Colonic mucosa (tissue), 4 donors: ENCODE results near the gene ZNF439. TPM values are rescaled to one million over a fixed set of nuclear protein-coding genes. Genes with fewer than 3 reads are reported as not detected.
"Not testable (repeated sequence)": the region's sequence is repeated elsewhere in the genome, so short reads cannot be mapped to it uniquely, and the experiment has no call there.

Experiments used
- DNase-seq: peaks from one replicate; pipeline ENCODE4 v3.0.0-alpha.2; 2020
- H3K27ac ChIP-seq: fragments of 200-600 bp; one replicate; pipeline ENCODE4 v1.8.0; 2021
- H3K27me3 ChIP-seq: fragments of 200-600 bp; one replicate; pipeline ENCODE4 v1.8.0; 2021
- H3K36me3 ChIP-seq: fragments of 200-600 bp; one replicate; pipeline ENCODE4 v1.8.0; 2021
- H3K4me1 ChIP-seq: fragments of 200-600 bp; one replicate; pipeline ENCODE4 v1.8.0; 2021; ENCODE audit warnings: mild to moderate bottlenecking
- H3K4me3 ChIP-seq: fragments of 200-600 bp; one replicate; pipeline ENCODE4 v1.8.0; 2021
- H3K9ac ChIP-seq, 2 donors: one replicate each; pipeline ENCODE4 v1.7.0; 2013; ENCODE audit warnings: control low read depth in 2 of 2, low read depth in 2 of 2, low read length in 2 of 2
- H3K9me3 ChIP-seq: fragments of 200-600 bp; one replicate; pipeline ENCODE4 v1.8.0; 2021
- intact Hi-C: fragments of 100-400 bp; cut with DNase I; formaldehyde crosslinking; loops from one replicate; pipeline ENCODE4 v1.14.1; 2022
- total RNA-seq, 2 donors: library from RNA; stranded (reverse); fragmentation: NEBNext Ultra II Directional in 1 of 2; extraction: Animal tissue kit (Norgen Biotek cat#: 25700) in 1 of 2; gene quantifications; one replicate each; pipeline ENCODE4 v1.2.1, GENCODE V29; 2021
- TF ChIP-seq, protein P1 (sequence below): fragments of 200-600 bp; IDR thresholded peaks from one replicate; pipeline ENCODE4 v1.8.0; 2022; ENCODE audit warnings: antibody characterized with exemption, mild to moderate bottlenecking
- donor health status: healthy.
- donor health status: DM: no; HTN: no; CAD: no.
- donor health status: DM: no; HTN: no; CAD: no.

ZNF439 gene
- total RNA-seq, 2 donors from 2014 or later, result 7.6 to 8.8 TPM

- Histone ChIP-seq H3K9me3 (peaks cover 8% of the 10 kb centered on the region), H3K4me1 (no peaks in the 10 kb centered on the region), H3K9ac (no peak overlapping the region), H3K36me3 (peaks cover 27% of the 10 kb centered on the region), H3K4me3 (no peak overlapping the region), H3K27ac (no peak overlapping the region), H3K27me3 (no peaks in the 10 kb centered on the region)
- DNase-seq, result no peak
- intact Hi-C loops, result no loop called here
- TF ChIP-seq, protein P1, sequence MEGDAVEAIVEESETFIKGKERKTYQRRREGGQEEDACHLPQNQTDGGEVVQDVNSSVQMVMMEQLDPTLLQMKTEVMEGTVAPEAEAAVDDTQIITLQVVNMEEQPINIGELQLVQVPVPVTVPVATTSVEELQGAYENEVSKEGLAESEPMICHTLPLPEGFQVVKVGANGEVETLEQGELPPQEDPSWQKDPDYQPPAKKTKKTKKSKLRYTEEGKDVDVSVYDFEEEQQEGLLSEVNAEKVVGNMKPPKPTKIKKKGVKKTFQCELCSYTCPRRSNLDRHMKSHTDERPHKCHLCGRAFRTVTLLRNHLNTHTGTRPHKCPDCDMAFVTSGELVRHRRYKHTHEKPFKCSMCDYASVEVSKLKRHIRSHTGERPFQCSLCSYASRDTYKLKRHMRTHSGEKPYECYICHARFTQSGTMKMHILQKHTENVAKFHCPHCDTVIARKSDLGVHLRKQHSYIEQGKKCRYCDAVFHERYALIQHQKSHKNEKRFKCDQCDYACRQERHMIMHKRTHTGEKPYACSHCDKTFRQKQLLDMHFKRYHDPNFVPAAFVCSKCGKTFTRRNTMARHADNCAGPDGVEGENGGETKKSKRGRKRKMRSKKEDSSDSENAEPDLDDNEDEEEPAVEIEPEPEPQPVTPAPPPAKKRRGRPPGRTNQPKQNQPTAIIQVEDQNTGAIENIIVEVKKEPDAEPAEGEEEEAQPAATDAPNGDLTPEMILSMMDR, result no peak
Observed at GRCh38 chr19:11833541-11833940, 15.0 kb upstream of the ZNF439 start.

- intact Hi-C loops, H3K4me3 ChIP-seq, H3K27ac ChIP-seq, H3K4me1 ChIP-seq, H3K27me3 ChIP-seq, H3K9ac ChIP-seq, H3K9me3 ChIP-seq: not testable (repeated sequence)
- peaks cover 20% of the 10 kb centered on the region for H3K36me3 ChIP-seq
- DNase-seq, result peak; percentile 37
Observed at GRCh38 chr19:11835626-11836066, 12.9 kb upstream of the ZNF439 start.

DNA sequence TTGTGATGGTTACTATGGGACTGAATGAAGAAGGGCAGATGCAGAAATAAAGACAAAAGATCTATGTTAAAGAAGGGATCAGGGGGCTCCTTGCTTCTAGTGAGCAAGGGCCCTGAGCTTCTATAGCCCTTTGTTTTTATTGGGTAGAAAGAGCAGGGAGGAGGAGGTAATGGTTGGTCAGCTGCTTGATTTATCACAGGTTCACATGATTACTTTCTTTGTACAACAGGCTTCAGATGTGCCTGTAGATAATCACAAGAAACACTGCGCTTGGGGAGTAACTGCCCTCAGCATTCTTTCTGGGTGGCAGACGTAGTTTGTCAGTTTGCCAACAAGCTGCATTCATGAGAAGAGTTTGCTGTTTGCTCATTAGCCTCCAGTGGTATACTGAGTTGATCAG, 4.8 kb upstream of the ZNF439 start:
- H3K4me3 ChIP-seq, result no peak overlapping the region
- TF ChIP-seq, protein P1, result no peak
- no peak overlapping the region for H3K27ac ChIP-seq
- no peaks in the 10 kb centered on the region for H3K27me3 ChIP-seq
- no peaks in the 10 kb centered on the region for H3K4me1 ChIP-seq
- no peak for DNase-seq
- H3K9ac ChIP-seq, result no peak overlapping the region
- no peaks in the 10 kb centered on the region for H3K36me3 ChIP-seq
- H3K9me3 ChIP-seq, result no peaks in the 10 kb centered on the region
- intact Hi-C loops, result no loop called here

- DNase-seq, H3K9me3 ChIP-seq, H3K4me1 ChIP-seq, H3K4me3 ChIP-seq, H3K9ac ChIP-seq, H3K27me3 ChIP-seq, H3K36me3 ChIP-seq, intact Hi-C loops, H3K27ac ChIP-seq: not testable (repeated sequence)
Observed at GRCh38 chr19:11847615-11848014, 911 bp upstream of the ZNF439 start.

GRCh38 chr19:11848200-11848593, 329 bp upstream of the ZNF439 start:
- DNase-seq, result no peak
- Histone ChIP-seq H3K9ac (no peak overlapping the region), H3K27me3 (no peaks in the 10 kb centered on the region), H3K9me3 (no peaks in the 10 kb centered on the region), H3K4me1 (no peaks in the 10 kb centered on the region), H3K27ac (no peak overlapping the region), H3K36me3 (no peaks in the 10 kb centered on the region), H3K4me3 (peak overlapping the region; percentile 70)
- intact Hi-C loops, result no loop called here
- TF ChIP-seq, protein P1, result no peak

GRCh38 chr19:11850289-11850688, 1.8 kb downstream of the ZNF439 start:
- intact Hi-C loops, H3K4me3 ChIP-seq, DNase-seq, H3K36me3 ChIP-seq, H3K9me3 ChIP-seq, H3K27ac ChIP-seq, H3K4me1 ChIP-seq, H3K9ac ChIP-seq, H3K27me3 ChIP-seq: not testable (repeated sequence)

DNA sequence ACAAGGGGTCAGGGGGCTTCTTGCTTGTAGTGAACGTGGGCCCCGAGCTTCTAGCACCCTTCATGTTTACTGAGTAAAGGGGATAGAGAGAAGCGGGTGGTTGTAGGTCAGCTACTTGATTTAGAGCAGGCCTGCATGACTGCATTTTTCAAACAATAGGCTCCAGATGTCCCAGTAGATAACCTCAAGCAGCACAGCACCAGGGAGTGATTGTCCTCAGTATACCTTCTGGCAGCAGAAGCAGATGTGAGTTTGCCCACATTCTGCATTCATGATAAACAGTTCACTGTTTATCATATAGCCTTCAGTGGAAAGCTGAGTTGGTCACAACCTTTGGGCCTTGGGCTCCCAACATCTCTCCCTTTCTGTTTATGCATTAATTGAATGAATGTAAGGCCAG, 4.8 kb downstream of the ZNF439 start:
- H3K27ac ChIP-seq, result no peak overlapping the region
- no peaks in the 10 kb centered on the region for H3K27me3 ChIP-seq
- intact Hi-C loops, result no loop called here
- H3K4me3 ChIP-seq, result no peak overlapping the region
- no peaks in the 10 kb centered on the region for H3K36me3 ChIP-seq
- TF ChIP-seq, protein P1, result no peak
- H3K9me3 ChIP-seq, result no peaks in the 10 kb centered on the region
- H3K4me1 ChIP-seq, result no peaks in the 10 kb centered on the region
- no peak for DNase-seq
- H3K9ac ChIP-seq, result no peak overlapping the region
